ENCODE measurements around the gene DESI1.

DESI1 gene

GRCh38 chr22:41598081-41598480, 22.8 kb downstream of the DESI1 start:
- no peak overlapping the region for H3K4me2 ChIP-seq (ENCODE audit: low read depth, low read length)
- no peaks in the 10 kb centered on the region for H3K4me1 ChIP-seq (ENCODE audit: low read length)
- H3K9ac ChIP-seq (ENCODE audit: low read length) = no peak overlapping the region

GRCh38 chr22:41597635-41597953, 23.2 kb downstream of the DESI1 start:
- Histone ChIP-seq H3F3A (ENCODE audit: insufficient read depth, low read length) (no peaks in the 10 kb centered on the region), H3K9ac (ENCODE audit: low read length) (no peak overlapping the region), H3K4me3 (ENCODE audit: low read length) (no peak overlapping the region), H3K4me2 (ENCODE audit: low read depth, low read length) (no peak overlapping the region), H3K9me3 (replicated peaks; ENCODE audit: insufficient read depth, low read length) (no peaks in the 10 kb centered on the region), H3K27me3 (replicated peaks; ENCODE audit: insufficient read depth, low read length) (no peaks in the 10 kb centered on the region), H4K20me1 (ENCODE audit: insufficient read depth, low read length) (no peaks in the 10 kb centered on the region), H2AFZ (ENCODE audit: low read length) (no peak overlapping the region), H3K9me2 (replicated peaks; ENCODE audit: insufficient read depth, low read length) (no peaks in the 10 kb centered on the region), H3K36me3 (replicated peaks; ENCODE audit: insufficient read depth, low read length) (no peaks in the 10 kb centered on the region), H3K27ac (ENCODE audit: low read length) (no peak overlapping the region), H3K4me1 (ENCODE audit: low read length) (no peaks in the 10 kb centered on the region), H3K79me2 (ENCODE audit: low read length) (no peaks in the 10 kb centered on the region)
- DNase-seq = no peak
- TF ChIP-seq EZH2 (optimal IDR thresholded peaks at IDR 0.05; ENCODE audit: low read depth, low read length) (no peak), EZH2phosphoT487 (IDR thresholded peaks at IDR 0.05; ENCODE audit: low read length) (no peak), CTCF (IDR thresholded peaks at IDR 0.05; ENCODE audit: low read length) (no peak)

More at GRCh38 chr22:41598081-41598480, 22.8 kb downstream of the DESI1 start:
- no peaks in the 10 kb centered on the region for H3K79me2 ChIP-seq (ENCODE audit: low read length)
- H3K9me3 ChIP-seq (replicated peaks; ENCODE audit: insufficient read depth, low read length) = no peaks in the 10 kb centered on the region
- no peaks in the 10 kb centered on the region for H3K27me3 ChIP-seq (replicated peaks; ENCODE audit: insufficient read depth, low read length)
- H3K36me3 ChIP-seq (replicated peaks; ENCODE audit: insufficient read depth, low read length) = no peaks in the 10 kb centered on the region
- TF ChIP-seq EZH2 (optimal IDR thresholded peaks at IDR 0.05; ENCODE audit: low read depth, low read length) (no peak), CTCF (IDR thresholded peaks at IDR 0.05; ENCODE audit: low read length) (no peak), EZH2phosphoT487 (IDR thresholded peaks at IDR 0.05; ENCODE audit: low read length) (no peak)
- no peaks in the 10 kb centered on the region for H3K9me2 ChIP-seq (replicated peaks; ENCODE audit: insufficient read depth, low read length)
- H2AFZ ChIP-seq (ENCODE audit: low read length) = no peak overlapping the region
- H3K4me3 ChIP-seq (ENCODE audit: low read length) = no peak overlapping the region
- no peaks in the 10 kb centered on the region for H3F3A ChIP-seq (ENCODE audit: insufficient read depth, low read length)
- no peaks in the 10 kb centered on the region for H4K20me1 ChIP-seq (ENCODE audit: insufficient read depth, low read length)
- DNase-seq = no peak
- H3K27ac ChIP-seq (ENCODE audit: low read length) = no peak overlapping the region

- no peaks in the 10 kb centered on the region for H3K4me1 ChIP-seq (ENCODE audit: low read length)
- H3K27ac ChIP-seq (ENCODE audit: low read length) = no peak overlapping the region
- no peaks in the 10 kb centered on the region for H3F3A ChIP-seq (ENCODE audit: insufficient read depth, low read length)
- H3K9me2 ChIP-seq (replicated peaks; ENCODE audit: insufficient read depth, low read length) = no peaks in the 10 kb centered on the region
- no peak overlapping the region for H3K4me3 ChIP-seq (ENCODE audit: low read length)
- H2AFZ ChIP-seq (ENCODE audit: low read length) = no peak overlapping the region
- no peak overlapping the region for H3K9ac ChIP-seq (ENCODE audit: low read length)
- DNase-seq = peak; percentile 29
- H3K9me3 ChIP-seq (replicated peaks; ENCODE audit: insufficient read depth, low read length) = no peaks in the 10 kb centered on the region
- H3K27me3 ChIP-seq (replicated peaks; ENCODE audit: insufficient read depth, low read length) = no peaks in the 10 kb centered on the region
- no peaks in the 10 kb centered on the region for H3K36me3 ChIP-seq (replicated peaks; ENCODE audit: insufficient read depth, low read length)
- H3K4me2 ChIP-seq (ENCODE audit: low read depth, low read length) = no peak overlapping the region
- no peaks in the 10 kb centered on the region for H3K79me2 ChIP-seq (ENCODE audit: low read length)
- no peaks in the 10 kb centered on the region for H4K20me1 ChIP-seq (ENCODE audit: insufficient read depth, low read length)
- TF ChIP-seq EZH2phosphoT487 (IDR thresholded peaks at IDR 0.05; ENCODE audit: low read length) (no peak), CTCF (IDR thresholded peaks at IDR 0.05; ENCODE audit: low read length) (peak; percentile 76), EZH2 (optimal IDR thresholded peaks at IDR 0.05; ENCODE audit: low read depth, low read length) (no peak)
Observed at GRCh38 chr22:41596776-41597634, 23.8 kb downstream of the DESI1 start.
